Upper lobe of left lung (tissue), 4 donors: ENCODE data around the gene BORCS6.

Experiments used
- POLR2AphosphoS5 ChIP-seq, 2 donors: sonication (generic); formaldehyde crosslinking; IDR thresholded peaks; one replicate each; pipeline ENCODE4 v1.5.1; 2017; ENCODE audit warnings: antibody characterized with exemption in 2 of 2
- TF ChIP-seq, protein P1 (sequence below), 6 experiments: fragments of 450-650 bp in 4 of 6; fragments of 200-600 bp in 2 of 6; sonication (generic) in 2 of 6; IDR thresholded peaks; one replicate each; pipeline ENCODE4 v1.5.1; 2016 to 2019; ENCODE audit warnings: antibody characterized with exemption in 6 of 6

DNA sequence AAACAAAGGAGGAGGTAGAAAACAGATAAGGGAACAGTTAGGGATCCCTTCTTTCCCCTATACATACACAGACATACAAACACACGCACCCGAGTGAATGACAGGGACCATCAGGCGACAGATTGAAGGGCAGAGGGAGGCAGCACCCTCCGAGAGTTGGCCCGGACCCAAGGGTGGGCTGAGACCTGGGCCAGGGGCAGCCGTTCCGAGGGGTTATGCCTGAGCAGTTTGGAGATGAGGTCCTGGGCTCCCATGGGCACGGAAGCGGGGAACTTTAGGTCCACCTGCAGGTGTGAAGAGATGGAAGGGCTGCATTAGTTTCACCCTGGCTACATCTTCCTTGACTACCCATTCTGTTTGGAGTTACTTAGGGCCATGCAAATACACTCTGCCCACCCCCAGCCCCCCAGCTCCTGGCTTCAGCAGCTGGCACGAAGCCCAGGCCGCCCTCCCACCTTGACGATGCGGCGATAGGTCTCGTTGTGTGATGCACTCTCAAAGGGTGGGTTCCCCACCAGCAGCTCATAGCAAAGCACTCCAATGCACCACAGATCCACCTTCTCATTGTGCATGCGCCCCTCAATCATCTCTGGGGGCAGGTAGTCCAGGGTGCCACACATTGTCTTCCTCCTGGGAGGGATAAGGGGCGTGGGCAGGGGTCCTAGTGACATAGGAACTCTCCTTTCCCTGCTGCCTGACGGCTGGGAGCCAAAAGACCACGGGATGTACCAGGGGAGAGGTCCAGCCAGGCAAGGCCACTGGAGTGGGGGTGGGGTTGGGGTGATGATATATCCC lies 15.0 kb upstream of the BORCS6 start:
- TF ChIP-seq, protein P1, sequence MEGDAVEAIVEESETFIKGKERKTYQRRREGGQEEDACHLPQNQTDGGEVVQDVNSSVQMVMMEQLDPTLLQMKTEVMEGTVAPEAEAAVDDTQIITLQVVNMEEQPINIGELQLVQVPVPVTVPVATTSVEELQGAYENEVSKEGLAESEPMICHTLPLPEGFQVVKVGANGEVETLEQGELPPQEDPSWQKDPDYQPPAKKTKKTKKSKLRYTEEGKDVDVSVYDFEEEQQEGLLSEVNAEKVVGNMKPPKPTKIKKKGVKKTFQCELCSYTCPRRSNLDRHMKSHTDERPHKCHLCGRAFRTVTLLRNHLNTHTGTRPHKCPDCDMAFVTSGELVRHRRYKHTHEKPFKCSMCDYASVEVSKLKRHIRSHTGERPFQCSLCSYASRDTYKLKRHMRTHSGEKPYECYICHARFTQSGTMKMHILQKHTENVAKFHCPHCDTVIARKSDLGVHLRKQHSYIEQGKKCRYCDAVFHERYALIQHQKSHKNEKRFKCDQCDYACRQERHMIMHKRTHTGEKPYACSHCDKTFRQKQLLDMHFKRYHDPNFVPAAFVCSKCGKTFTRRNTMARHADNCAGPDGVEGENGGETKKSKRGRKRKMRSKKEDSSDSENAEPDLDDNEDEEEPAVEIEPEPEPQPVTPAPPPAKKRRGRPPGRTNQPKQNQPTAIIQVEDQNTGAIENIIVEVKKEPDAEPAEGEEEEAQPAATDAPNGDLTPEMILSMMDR (IDR thresholded peaks at IDR 0.05), result no peak
- TF ChIP-seq POLR2AphosphoS5 (IDR thresholded peaks at IDR 0.05), result no peak
